Astrocyte of the spinal cord (primary cell): Measurements from ENCODE around the gene UPP1.

Source experiments
- DNase-seq: peaks from one replicate; pipeline ENCODE4 v3.0.0; 2011; ENCODE audit warnings: low read depth, low spot score
- H3K4me3 ChIP-seq: 2 replicates; pipeline ENCODE4 v1.5.1; 2011; ENCODE audit warnings: low read depth, mild to moderate bottlenecking, low read length, moderate library complexity
- in situ Hi-C: cut with HindIII; loops from 2 replicates; pipeline ENCODE4 v1.10.0; 2017; ENCODE audit warnings: low sequenced_read_pairs
- TF ChIP-seq, protein P1 (sequence below): IDR thresholded peaks from 2 replicates; pipeline ENCODE4 v1.5.1; 2012; ENCODE audit warnings: low read depth, mild to moderate bottlenecking, low read length, inconsistent platforms

Gene UPP1

DNA sequence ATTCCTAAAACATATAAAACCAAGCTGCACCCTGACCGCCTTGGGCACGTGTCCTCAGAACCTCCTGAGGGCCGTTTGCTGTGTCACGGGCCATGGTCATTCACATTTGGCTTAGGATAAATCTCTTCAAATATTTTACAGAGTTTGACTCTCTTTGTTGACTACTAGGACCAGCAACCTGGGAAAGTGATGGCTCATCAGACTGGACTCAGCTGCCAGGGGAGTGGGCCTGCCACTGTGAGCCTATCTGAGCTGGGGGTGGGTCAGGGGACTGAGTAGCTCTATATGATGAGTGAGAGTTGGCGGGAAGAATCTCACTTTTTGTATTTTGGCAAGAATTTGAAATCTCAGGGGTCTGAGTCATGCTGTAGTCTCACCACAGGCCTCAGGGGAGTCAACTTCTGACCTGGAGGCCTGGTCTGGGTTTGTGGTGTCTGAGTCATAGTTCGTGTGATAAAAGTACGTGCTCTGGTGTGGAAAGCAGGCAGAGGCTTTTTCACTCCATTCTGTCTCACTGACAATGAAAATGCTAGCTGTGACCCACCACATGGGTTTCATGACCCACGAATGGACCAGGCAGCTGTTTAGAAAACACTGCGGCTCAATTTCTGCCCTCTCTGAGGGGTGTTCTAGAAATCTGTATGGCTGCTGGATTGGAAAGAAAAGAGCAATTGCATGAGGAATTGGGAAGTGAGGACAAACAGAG is 4.2 kb upstream of the UPP1 start:
- TF ChIP-seq, protein P1, sequence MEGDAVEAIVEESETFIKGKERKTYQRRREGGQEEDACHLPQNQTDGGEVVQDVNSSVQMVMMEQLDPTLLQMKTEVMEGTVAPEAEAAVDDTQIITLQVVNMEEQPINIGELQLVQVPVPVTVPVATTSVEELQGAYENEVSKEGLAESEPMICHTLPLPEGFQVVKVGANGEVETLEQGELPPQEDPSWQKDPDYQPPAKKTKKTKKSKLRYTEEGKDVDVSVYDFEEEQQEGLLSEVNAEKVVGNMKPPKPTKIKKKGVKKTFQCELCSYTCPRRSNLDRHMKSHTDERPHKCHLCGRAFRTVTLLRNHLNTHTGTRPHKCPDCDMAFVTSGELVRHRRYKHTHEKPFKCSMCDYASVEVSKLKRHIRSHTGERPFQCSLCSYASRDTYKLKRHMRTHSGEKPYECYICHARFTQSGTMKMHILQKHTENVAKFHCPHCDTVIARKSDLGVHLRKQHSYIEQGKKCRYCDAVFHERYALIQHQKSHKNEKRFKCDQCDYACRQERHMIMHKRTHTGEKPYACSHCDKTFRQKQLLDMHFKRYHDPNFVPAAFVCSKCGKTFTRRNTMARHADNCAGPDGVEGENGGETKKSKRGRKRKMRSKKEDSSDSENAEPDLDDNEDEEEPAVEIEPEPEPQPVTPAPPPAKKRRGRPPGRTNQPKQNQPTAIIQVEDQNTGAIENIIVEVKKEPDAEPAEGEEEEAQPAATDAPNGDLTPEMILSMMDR, result no peak
- in situ Hi-C loops, result no loop called here
- peak; percentile 98 for DNase-seq
- H3K4me3 ChIP-seq, result no peak overlapping the region

- TF ChIP-seq, protein P1, result no peak
- H3K4me3 ChIP-seq, result no peak overlapping the region
- DNase-seq, result no peak
- in situ Hi-C loops, result no loop called here
Observed at GRCh38 chr7:48085433-48085791, 3.7 kb upstream of the UPP1 start.

- TF ChIP-seq, protein P1, result no peak
- in situ Hi-C loops, result no loop called here
- DNase-seq, result no peak
- no peak overlapping the region for H3K4me3 ChIP-seq
Observed at GRCh38 chr7:48085942-48086341, 3.1 kb upstream of the UPP1 start.

- no peak overlapping the region for H3K4me3 ChIP-seq
- TF ChIP-seq, protein P1, result no peak
- peak; percentile 74 for DNase-seq
Observed at GRCh38 chr7:48087349-48087748, 1.7 kb upstream of the UPP1 start.

GRCh38 chr7:48088559-48089045 is 463 bp upstream of the UPP1 start:
- peak; percentile 94 for DNase-seq
- H3K4me3 ChIP-seq, result peak overlapping the region; percentile 69
- TF ChIP-seq, protein P1, result no peak
- in situ Hi-C loops, result no loop called here

More at GRCh38 chr7:48087349-48087748, 1.7 kb upstream of the UPP1 start:
- in situ Hi-C loops, result no loop called here

- H3K4me3 ChIP-seq, result peak overlapping the region; percentile 69
- TF ChIP-seq, protein P1, result no peak
- DNase-seq, result peak; percentile 45
- in situ Hi-C loops, result no loop called here
Observed at GRCh38 chr7:48090095-48090805, 1.2 kb downstream of the UPP1 start.
